Liver (tissue), 9 donors: Measurements from ENCODE around the gene EOLA2. TPM values are rescaled to one million over a fixed set of nuclear protein-coding genes. Genes with fewer than 3 reads are reported as not detected.
"Not testable (repeated sequence)": the region's sequence is repeated elsewhere in the genome, so short reads cannot be mapped to it uniquely, and the experiment has no call there.

ENCODE experiments used
- DNase-seq: peaks from one replicate; pipeline ENCODE4 v3.0.0-alpha.2; 2017; ENCODE audit warnings: low spot score
- H3K27ac ChIP-seq, 2 donors: one replicate each; pipeline ENCODE4 v1.7.0; 2013; ENCODE audit warnings: inconsistent platforms in 2 of 2, low read length in 2 of 2, control low read depth in 1 of 2, low read depth in 1 of 2, mild to moderate bottlenecking in 1 of 2
- H3K27me3 ChIP-seq, 4 donors: one replicate each; pipeline versions ENCODE4 v1.6.1 to v1.7.0; 2013; ENCODE audit warnings: low read length in 3 of 4, inconsistent platforms in 1 of 4, mild to moderate bottlenecking in 1 of 4, moderate library complexity in 1 of 4; ENCODE audit not compliant: control insufficient read depth in 4 of 4, insufficient read depth in 4 of 4
- H3K36me3 ChIP-seq, 4 donors: one replicate each; pipeline versions ENCODE4 v1.6.1 to v1.7.0; 2013; ENCODE audit warnings: low read length in 3 of 4, mild to moderate bottlenecking in 3 of 4, low read depth in 1 of 4, moderate library complexity in 1 of 4; ENCODE audit not compliant: control insufficient read depth in 4 of 4, insufficient read depth in 3 of 4
- H3K4me1 ChIP-seq, 4 donors: one replicate each; pipeline versions ENCODE4 v1.6.1 to v1.7.0; 2013; ENCODE audit warnings: low read length in 3 of 4, mild to moderate bottlenecking in 3 of 4, moderate library complexity in 1 of 4; ENCODE audit not compliant: control insufficient read depth in 4 of 4, insufficient read depth in 4 of 4
- H3K4me3 ChIP-seq, 3 donors: one replicate each; pipeline versions ENCODE4 v1.6.1 to v1.7.0; 2013; ENCODE audit warnings: low read length in 3 of 3, control low read depth in 1 of 3, low read depth in 1 of 3, mild to moderate bottlenecking in 1 of 3
- H3K9ac ChIP-seq, 2 donors: one replicate each; pipeline ENCODE4 v1.7.0; 2013; ENCODE audit warnings: low read length in 2 of 2, mild to moderate bottlenecking in 2 of 2, moderate library complexity in 2 of 2, control low read depth in 1 of 2, low read depth in 1 of 2
- H3K9me3 ChIP-seq, 4 donors: one replicate each; pipeline versions ENCODE4 v1.6.1 to v1.7.0; 2013; ENCODE audit warnings: low read length in 3 of 4; ENCODE audit not compliant: control insufficient read depth in 4 of 4
- WGBS: extraction: QIAGEN DNeasy Blood & Tissue Kit; methylation state at CpG from one replicate; pipeline ENCODE4 v1.1.7; 2013; 5-methylcytosine and 5-hydroxymethylcytosine counted together
- polyA plus RNA-seq, 2 donors: library from polyadenylated mRNA; stranded (reverse) in 1 of 2; unstranded in 1 of 2; fragments of 200-250 nt in 1 of 2; fragments of >200 nt in 1 of 2; fragmentation: Nextera tagmentation in 1 of 2; extraction: Ambion mirVana in 1 of 2; gene quantifications; one replicate each; pipeline versions ENCODE4 v1.2.1 to v1.2.3, GENCODE V29; 2013 to 2015
- total RNA-seq, 2 donors: library from RNA; depleted of rRNA; stranded (reverse); fragments of >200 nt; gene quantifications; one replicate each; pipeline ENCODE4 v1.2.3, GENCODE V29; 2014
- donor health status: healthy.
- donor health status: healthy.
- donor health status: healthy.
- donor health status: healthy.
- donor health status: healthy.

The EOLA2 gene
- total and polyA plus RNA-seq, 4 donors = 10.5 to 22.7 (median 15.6) TPM

GRCh38 chrX:149931355-149931754 is 6.9 kb downstream of the EOLA2 start:
- WGBS = 65% methylated on average over 2 of the region's 4 CpGs
- H3K9me3 ChIP-seq, H3K9ac ChIP-seq, H3K4me3 ChIP-seq, H3K36me3 ChIP-seq, DNase-seq, H3K27me3 ChIP-seq, H3K27ac ChIP-seq, H3K4me1 ChIP-seq: not testable (repeated sequence)

GRCh38 chrX:149929400-149929799 is 8.9 kb downstream of the EOLA2 start, which contains the start of gene HSFX4:
HSFX4 (plus strand) TSS chrX:149929573; CDS start chrX:149929645, 72 bp downstream.
- DNase-seq, H3K27ac ChIP-seq, H3K9me3 ChIP-seq, H3K27me3 ChIP-seq, H3K4me3 ChIP-seq, H3K36me3 ChIP-seq, H3K9ac ChIP-seq, H3K4me1 ChIP-seq: not testable (repeated sequence)
- 100% methylated on average over 2 of the region's 7 CpGs for WGBS

GRCh38 chrX:149928635-149929034 is 9.7 kb downstream of the EOLA2 start:
- H3K9ac ChIP-seq, H3K27ac ChIP-seq, DNase-seq, H3K9me3 ChIP-seq, H3K4me3 ChIP-seq, H3K36me3 ChIP-seq, H3K4me1 ChIP-seq, H3K27me3 ChIP-seq: not testable (repeated sequence)
- WGBS = 87% methylated on average over 1 of the region's 1 CpG

GRCh38 chrX:149927964-149928258 is 10.4 kb downstream of the EOLA2 start:
- H3K4me1 ChIP-seq, H3K27me3 ChIP-seq, H3K27ac ChIP-seq, DNase-seq, H3K9me3 ChIP-seq, H3K4me3 ChIP-seq, H3K36me3 ChIP-seq, H3K9ac ChIP-seq: not testable (repeated sequence)
- WGBS = no CpG with 5 or more reads among the region's 1 CpG

- H3K27ac ChIP-seq, H3K9me3 ChIP-seq, H3K27me3 ChIP-seq, H3K36me3 ChIP-seq, DNase-seq, H3K4me3 ChIP-seq, H3K9ac ChIP-seq, H3K4me1 ChIP-seq: not testable (repeated sequence)
- 100% methylated on average over 1 of the region's 8 CpGs for WGBS
Measured at GRCh38 chrX:149927245-149927963, 10.9 kb downstream of the EOLA2 start.

- H3K27ac ChIP-seq, H3K9me3 ChIP-seq, DNase-seq, H3K4me1 ChIP-seq, H3K9ac ChIP-seq, H3K4me3 ChIP-seq, H3K36me3 ChIP-seq, H3K27me3 ChIP-seq: not testable (repeated sequence)
- no CpG with 5 or more reads among the region's 5 CpGs for WGBS
Measured at GRCh38 chrX:149924434-149924833, 13.9 kb downstream of the EOLA2 start.

- not testable (repeated sequence) for H3K36me3 ChIP-seq, DNase-seq, H3K9ac ChIP-seq, H3K9me3 ChIP-seq, H3K4me3 ChIP-seq, H3K27ac ChIP-seq, H3K4me1 ChIP-seq, H3K27me3 ChIP-seq
- WGBS = no CpG with 5 or more reads among the region's 4 CpGs
Measured at GRCh38 chrX:149923836-149924235, 14.5 kb downstream of the EOLA2 start.
